PC-9 (cell line): Measurements from ENCODE around the gene TFF2. TPM values are rescaled to one million over a fixed set of nuclear protein-coding genes. Genes with fewer than 3 reads are reported as not detected.

Experiments used
- BruUV-seq: library from RNA; stranded (reverse); fragments of 400-500 nt; replicated peaks from 2 replicates; lab custom pipeline; 2021; lab: Mats Ljungman, UMichigan
- CTCF ChIA-PET: fragments of 300-600 bp; sonication (Branson Sonifier 250); formaldehyde crosslinking; loops from one replicate; lab custom pipeline; 2022; ENCODE audit warnings: antibody characterized with exemption; lab: Charles Lee
- POLR2A ChIA-PET: fragments of 300-600 bp; sonication (Branson Sonifier 250); formaldehyde crosslinking; loops from one replicate; lab custom pipeline; 2022; ENCODE audit warnings: antibody characterized with exemption; ENCODE audit not compliant: unreplicated experiment; lab: Charles Lee
- DNase-seq, 2 experiments: peaks; one replicate each; pipeline versions ENCODE4 v3.0.0 to v3.0.0-alpha.2; 2015 to 2022; ENCODE audit warnings: mixed read lengths in 1 of 2
- H2AFZ ChIP-seq: fragments of 200-600 bp; sonication (generic); 2 replicates; pipeline ENCODE4 v1.8.1; 2017; ENCODE audit warnings: antibody characterized with exemption
- H3F3A ChIP-seq: fragments of 200-600 bp; sonication (generic); 2 replicates; pipeline ENCODE4 v1.8.1; 2017; ENCODE audit warnings: antibody characterized with exemption, mild to moderate bottlenecking, low read depth; ENCODE audit not compliant: insufficient read depth
- H3K27ac ChIP-seq: fragments of 200-600 bp; sonication (generic); 2 replicates; pipeline ENCODE4 v1.6.1; 2016; ENCODE audit warnings: mixed run types
- H3K27me3 ChIP-seq: fragments of 200-600 bp; sonication (generic); 2 replicates; pipeline ENCODE4 v1.6.1; 2016; ENCODE audit warnings: low read depth, mixed run types; ENCODE audit not compliant: insufficient read depth
- H3K36me3 ChIP-seq: fragments of 200-600 bp; sonication (generic); 2 replicates; pipeline ENCODE4 v1.6.1; 2016; ENCODE audit warnings: low read depth, mixed run types
- H3K4me1 ChIP-seq: fragments of 200-600 bp; sonication (generic); replicated peaks from 2 replicates; pipeline ENCODE4 v1.6.1; 2016; ENCODE audit warnings: mixed run types; ENCODE audit not compliant: insufficient read depth
- H3K4me2 ChIP-seq: fragments of 200-600 bp; sonication (generic); 2 replicates; pipeline ENCODE4 v1.6.1; 2017; ENCODE audit warnings: mixed run types
- H3K4me3 ChIP-seq: fragments of 200-600 bp; sonication (generic); 2 replicates; pipeline ENCODE4 v1.6.1; 2016; ENCODE audit warnings: mixed run types
- H3K79me2 ChIP-seq: fragments of 200-600 bp; sonication (generic); 2 replicates; pipeline ENCODE4 v1.6.1; 2017; ENCODE audit warnings: low read depth, mixed run types
- H3K9me2 ChIP-seq: fragments of 200-600 bp; sonication (generic); 2 replicates; pipeline ENCODE4 v1.8.1; 2017; ENCODE audit warnings: mild to moderate bottlenecking; ENCODE audit not compliant: insufficient read depth
- H3K9me3 ChIP-seq: fragments of 200-600 bp; sonication (generic); 2 replicates; pipeline ENCODE4 v1.8.1; 2016; ENCODE audit warnings: low read depth; ENCODE audit not compliant: insufficient read depth
- H4K20me1 ChIP-seq: fragments of 200-600 bp; sonication (generic); 2 replicates; pipeline ENCODE4 v1.8.1; 2017; ENCODE audit not compliant: insufficient read depth
- CTCF ChIP-seq: fragments of 200-600 bp; sonication (generic); conservative IDR thresholded peaks from 2 replicates; pipeline ENCODE4 v1.6.1; 2017; ENCODE audit warnings: mixed run types, antibody characterized with exemption, mild to moderate bottlenecking, moderate library complexity
- EZH2 ChIP-seq: fragments of 200-600 bp; sonication (generic); IDR thresholded peaks from 2 replicates; pipeline ENCODE4 v1.8.0; 2017; ENCODE audit warnings: antibody characterized with exemption, low read depth
- intact Hi-C: fragments of 100-400 bp; cut with micrococcal nuclease; formaldehyde crosslinking; loops from one replicate; pipeline ENCODE4 v1.10.0; 2022; ENCODE audit not compliant: unreplicated experiment
- total RNA-seq: library from RNA; stranded (reverse); gene quantifications from 2 replicates; pipeline ENCODE4 v1.2.3, GENCODE V29; 2021

TFF2 gene
- total RNA-seq, 1 experiment from 2014 or later = 0.52 TPM

GRCh38 chr21:42332557-42333317 is 18.1 kb downstream of the TFF2 start:
- Histone ChIP-seq H3K4me3 (no peak overlapping the region), H3K27me3 (no peaks in the 10 kb centered on the region), H3F3A (no peaks in the 10 kb centered on the region), H3K9me3 (no peaks in the 10 kb centered on the region), H4K20me1 (no peaks in the 10 kb centered on the region), H3K27ac (no peak overlapping the region), H2AFZ (no peak overlapping the region), H3K36me3 (no peaks in the 10 kb centered on the region), H3K9me2 (no peaks in the 10 kb centered on the region), H3K79me2 (no peaks in the 10 kb centered on the region), H3K4me2 (no peak overlapping the region), H3K4me1 (no peaks in the 10 kb centered on the region)
- no peak for DNase-seq
- no peak for TF ChIP-seq CTCF
- TF ChIP-seq EZH2 = no peak
- CTCF ChIA-PET = no interaction called here
- intact Hi-C loops = no loop called here
- no TSS peak for BruUV-seq
- POLR2A ChIA-PET = no interaction called here

DNA sequence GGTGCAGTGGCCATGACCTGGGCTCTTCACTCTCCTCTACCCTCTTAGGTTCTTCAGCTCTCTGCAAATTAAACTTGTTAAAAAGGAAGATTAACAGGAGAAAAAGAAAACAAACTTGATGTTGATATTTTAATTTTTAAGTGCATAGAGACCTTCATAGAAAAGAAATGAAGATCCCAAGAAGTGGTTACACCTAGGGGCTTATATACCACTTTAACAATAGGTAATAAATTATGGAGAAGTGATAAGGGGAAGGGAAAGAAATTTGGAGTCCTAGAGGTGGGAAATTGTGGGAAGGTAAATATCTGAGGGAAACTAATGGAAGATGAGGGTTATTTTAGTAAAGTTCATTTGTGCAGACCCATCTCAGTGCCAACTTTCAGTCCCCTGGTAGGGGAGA is 19.1 kb downstream of the TFF2 start:
- no TSS peak for BruUV-seq
- Histone ChIP-seq H3F3A (no peaks in the 10 kb centered on the region), H3K4me3 (no peak overlapping the region), H3K27me3 (no peaks in the 10 kb centered on the region), H3K9me2 (no peaks in the 10 kb centered on the region), H3K27ac (no peak overlapping the region), H4K20me1 (no peaks in the 10 kb centered on the region), H3K4me2 (no peak overlapping the region), H2AFZ (no peak overlapping the region), H3K79me2 (no peaks in the 10 kb centered on the region), H3K36me3 (no peaks in the 10 kb centered on the region), H3K4me1 (no peaks in the 10 kb centered on the region), H3K9me3 (no peaks in the 10 kb centered on the region)
- POLR2A ChIA-PET = no interaction called here
- intact Hi-C loops = no loop called here
- TF ChIP-seq CTCF = no peak
- TF ChIP-seq EZH2 = no peak
- CTCF ChIA-PET = no interaction called here
- no peak for DNase-seq

DNA sequence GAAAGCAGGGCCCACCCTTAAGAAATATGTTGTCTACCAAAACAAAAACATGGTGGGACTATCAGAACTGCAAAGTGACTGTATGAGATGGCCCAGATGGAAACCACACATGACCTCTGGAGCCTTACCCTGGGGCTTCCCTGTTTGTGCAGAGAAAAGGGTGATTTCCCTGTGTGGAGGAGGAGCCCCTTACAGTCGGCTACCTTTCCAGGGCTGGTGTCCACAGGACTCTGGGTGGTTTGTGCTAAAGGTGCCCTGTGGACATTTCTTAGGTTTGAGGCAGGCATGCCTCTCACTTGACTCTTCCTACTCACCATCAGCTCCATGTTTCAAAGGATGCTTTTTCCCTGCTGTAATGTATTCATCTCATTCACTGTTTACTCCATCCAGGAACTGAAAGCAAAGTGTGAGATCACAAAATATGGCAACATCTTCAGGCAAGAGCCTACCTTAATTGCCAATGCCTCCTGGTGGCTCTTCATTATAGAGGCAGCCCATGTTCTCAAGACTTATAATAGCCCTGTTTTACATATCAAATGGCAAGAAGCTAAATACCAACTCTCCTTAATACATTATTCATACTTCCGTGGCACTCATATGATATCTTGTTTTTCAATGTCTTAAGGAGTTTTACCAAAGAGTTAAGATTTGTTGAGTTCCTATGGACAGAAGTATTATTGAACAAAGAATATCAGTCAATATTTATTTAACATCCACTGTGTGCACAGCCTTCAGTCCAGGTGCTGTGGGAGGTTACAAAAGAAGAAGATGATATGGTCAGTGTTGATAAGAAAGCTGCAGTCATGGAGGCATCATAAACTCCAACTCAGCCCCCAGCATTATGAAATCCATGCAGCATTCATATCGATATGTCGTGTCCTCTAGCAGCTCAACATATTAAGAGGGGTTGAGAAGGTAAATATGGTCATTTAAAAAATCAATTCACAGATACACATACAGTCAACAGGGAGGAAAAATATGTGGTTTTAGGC is 20.1 kb downstream of the TFF2 start:
- no peak for TF ChIP-seq CTCF
- TF ChIP-seq EZH2 = no peak
- no peak overlapping the region for H3K4me3 ChIP-seq
- ChIA-PET CTCF (no interaction called here), POLR2A (interaction anchor here (0.6 kb wide), 1 partner anchor 266 kb away, joined by 3 read pairs; no protein-coding TSS in a partner anchor)
- H3K36me3 ChIP-seq = no peaks in the 10 kb centered on the region
- H3K27ac ChIP-seq = no peak overlapping the region
- no peaks in the 10 kb centered on the region for H3K9me3 ChIP-seq
- H3K9me2 ChIP-seq = no peaks in the 10 kb centered on the region
- no peak for DNase-seq
- H3K79me2 ChIP-seq = no peaks in the 10 kb centered on the region
- no TSS peak for BruUV-seq
- H3K27me3 ChIP-seq = no peaks in the 10 kb centered on the region
- H4K20me1 ChIP-seq = no peaks in the 10 kb centered on the region
- H2AFZ ChIP-seq = no peak overlapping the region
- intact Hi-C loops = no loop called here
- H3K4me2 ChIP-seq = no peak overlapping the region
- no peaks in the 10 kb centered on the region for H3K4me1 ChIP-seq
- H3F3A ChIP-seq = no peaks in the 10 kb centered on the region
